HCT116 (cell line): ENCODE data around the gene TCHP. TPM values are rescaled to one million over a fixed set of nuclear protein-coding genes. Genes with fewer than 3 reads are reported as not detected.

Experiments
- ATAC-seq: fragments of 200-7000 bp; cut with Tn5 transposase; 2 replicates; pipeline ENCODE4 v1.9.1; 2020; ENCODE audit warnings: mild to moderate bottlenecking, moderate library complexity
- BruUV-seq: library from RNA; stranded (reverse); fragments of 400-500 nt; replicated peaks from 2 replicates; lab custom pipeline; 2021; lab: Mats Ljungman, UMichigan
- CTCF ChIA-PET: fragments of 300-600 bp; sonication (Branson Sonifier 250); formaldehyde crosslinking; loops from one replicate; lab custom pipeline; 2021; ENCODE audit warnings: antibody characterized with exemption; lab: Charles Lee
- POLR2A ChIA-PET: fragments of 300-600, 350-600 bp; sonication (Branson Sonifier 250); formaldehyde crosslinking; loops from one replicate; lab custom pipeline; 2021; ENCODE audit warnings: antibody characterized with exemption; lab: Charles Lee
- RAD21 ChIA-PET, 2 experiments: fragments of 300-600 bp; sonication (Branson Sonifier 250); formaldehyde crosslinking; loops; one replicate each; lab custom pipeline; 2023; ENCODE audit warnings: low total read pairs in 2 of 2; ENCODE audit not compliant: uncharacterized antibody in 2 of 2, unreplicated experiment in 2 of 2, low non-redundant PET in 1 of 2; lab: Charles Lee
- DNase-seq: peaks from one replicate; pipeline ENCODE4 v3.0.0-alpha.2; 2010; ENCODE audit warnings: low read depth, low spot score
- H2AFZ ChIP-seq: fragments of 200-600 bp; shearing (Covaris generic), sonication (generic); 2 replicates; pipeline ENCODE4 v1.6.1; 2017; ENCODE audit warnings: low read depth, mixed run types, mixed read lengths, antibody characterized with exemption, low read length; ENCODE audit not compliant: poor library complexity, severe bottlenecking
- H3K27ac ChIP-seq: 2 replicates; pipeline ENCODE4 v1.5.1; 2012; ENCODE audit warnings: low read depth, low read length
- H3K27me3 ChIP-seq: fragments of 200-600 bp; sonication (generic); 2 replicates; pipeline ENCODE4 v1.6.1; 2016; ENCODE audit warnings: mixed run types, low read length, mixed read lengths; ENCODE audit not compliant: insufficient read depth
- H3K36me3 ChIP-seq, 2 experiments: fragments of 200-500 bp in 1 of 2; fragments of 200-600 bp in 1 of 2; sonication (Bioruptor generic) in 1 of 2; sonication (generic) in 1 of 2; 2 replicates each; pipeline versions ENCODE4 v1.5.1 to v1.6.1; 2014 to 2016; ENCODE audit warnings: low read length in 2 of 2, inconsistent platforms in 1 of 2, mixed read lengths in 1 of 2, mixed run types in 1 of 2; ENCODE audit not compliant: insufficient read depth in 2 of 2, control insufficient read depth in 1 of 2
- H3K4me1 ChIP-seq, 2 experiments: fragments of 200-600 bp in 1 of 2; sonication (generic) in 1 of 2; 2 replicates each; pipeline versions ENCODE4 v1.5.1 to v1.6.1; 2012 to 2017; ENCODE audit warnings: low read length in 2 of 2, inconsistent platforms in 1 of 2, mild to moderate bottlenecking in 1 of 2, mixed read lengths in 1 of 2, mixed run types in 1 of 2, moderate library complexity in 1 of 2; ENCODE audit not compliant: insufficient read depth in 2 of 2, control insufficient read depth in 1 of 2
- H3K4me2 ChIP-seq: fragments of 200-600 bp; sonication (generic); 2 replicates; pipeline ENCODE4 v1.6.1; 2017; ENCODE audit warnings: mixed run types, low read length, mixed read lengths
- H3K4me3 ChIP-seq, 2 experiments: fragments of 200-600 bp in 1 of 2; sonication (generic) in 1 of 2; replicated peaks in 1 of 2; 2 replicates each; pipeline ENCODE4 v1.5.1; 2011 to 2016; ENCODE audit warnings: low read length in 2 of 2, control low read depth in 1 of 2, low read depth in 1 of 2, mild to moderate bottlenecking in 1 of 2, mixed read lengths in 1 of 2, mixed run types in 1 of 2
- H3K79me2 ChIP-seq: fragments of 200-600 bp; sonication (generic); 2 replicates; pipeline ENCODE4 v1.6.1; 2017; ENCODE audit warnings: mild to moderate bottlenecking, mixed run types, low read length, moderate library complexity, mixed read lengths; ENCODE audit not compliant: insufficient read depth
- H3K9ac ChIP-seq: fragments of 200-600 bp; sonication (generic); 2 replicates; pipeline ENCODE4 v1.6.1; 2016; ENCODE audit warnings: low read length, mixed read lengths
- H3K9me2 ChIP-seq: fragments of 200-600 bp; sonication (generic), shearing (Covaris generic); 2 replicates; pipeline ENCODE4 v1.6.1; 2017; ENCODE audit warnings: mixed run types, mild to moderate bottlenecking, moderate library complexity; ENCODE audit not compliant: insufficient read depth
- H3K9me3 ChIP-seq, 2 experiments: fragments of 200-500 bp in 1 of 2; fragments of 200-600 bp in 1 of 2; sonication (Bioruptor generic) in 1 of 2; sonication (generic) in 1 of 2; 2 replicates each; pipeline ENCODE4 v1.6.1; 2014 to 2017; ENCODE audit warnings: low read length in 2 of 2, mixed read lengths in 2 of 2, inconsistent platforms in 1 of 2, low read depth in 1 of 2, mild to moderate bottlenecking in 1 of 2, mixed run types in 1 of 2, moderate library complexity in 1 of 2; ENCODE audit not compliant: control insufficient read depth in 1 of 2, insufficient read depth in 1 of 2
- H4K20me1 ChIP-seq: fragments of 200-600 bp; sonication (generic), shearing (Covaris generic); 2 replicates; pipeline ENCODE4 v1.6.1; 2017; ENCODE audit warnings: mixed run types, mild to moderate bottlenecking, moderate library complexity; ENCODE audit not compliant: insufficient read depth
- CTCF ChIP-seq, 3 experiments: fragments of 200-600 bp in 1 of 3; sonication (generic) in 1 of 3; IDR thresholded peaks in 2 of 3; conservative IDR thresholded peaks in 1 of 3; 2 replicates each; pipeline ENCODE4 v1.5.1; 2012 to 2017; ENCODE audit warnings: low read depth in 2 of 3, low read length in 2 of 3, antibody characterized with exemption in 1 of 3, borderline replicate concordance in 1 of 3, control low read depth in 1 of 3, mild to moderate bottlenecking in 1 of 3, mixed read lengths in 1 of 3, mixed run types in 1 of 3, moderate library complexity in 1 of 3; ENCODE audit not compliant: insufficient read depth in 1 of 3
- ELF1 ChIP-seq: IDR thresholded peaks from 2 replicates; pipeline ENCODE4 v1.6.1; 2012; ENCODE audit warnings: low read depth, borderline replicate concordance
- EZH2phosphoT487 ChIP-seq: fragments of 200-600 bp; IDR thresholded peaks from 2 replicates; pipeline ENCODE4 v1.6.1; 2018; ENCODE audit warnings: antibody characterized with exemption, borderline replicate concordance
- FOSL1 ChIP-seq: IDR thresholded peaks from 2 replicates; pipeline ENCODE4 v1.6.1; 2012; ENCODE audit warnings: low read depth
- JUND ChIP-seq: IDR thresholded peaks from 2 replicates; pipeline ENCODE4 v1.6.1; 2012
- POLR2AphosphoS5 ChIP-seq: IDR thresholded peaks from 2 replicates; pipeline ENCODE4 v1.6.1; 2011; ENCODE audit warnings: mild to moderate bottlenecking, low read depth, low read length, moderate library complexity
- RAD21 ChIP-seq: IDR thresholded peaks from 2 replicates; pipeline ENCODE4 v1.6.1; 2012; ENCODE audit warnings: low read depth, mild to moderate bottlenecking
- SP1 ChIP-seq: IDR thresholded peaks from 2 replicates; pipeline ENCODE4 v1.6.1; 2012; ENCODE audit warnings: low read depth
- TCF7L2 ChIP-seq: IDR thresholded peaks from 2 replicates; pipeline ENCODE4 v1.7.0; 2011; ENCODE audit warnings: borderline replicate concordance, inconsistent platforms; ENCODE audit not compliant: insufficient read depth, insufficient read length; ENCODE audit errors: extremely low read depth
- ZFX ChIP-seq: fragments of 450-650 bp; IDR thresholded peaks from 2 replicates; pipeline ENCODE4 v1.6.1; 2017
- ZNF274 ChIP-seq: fragments of 200-500 bp; sonication (Bioruptor generic); IDR thresholded peaks from 2 replicates; pipeline ENCODE4 v1.6.1; 2014; ENCODE audit warnings: mild to moderate bottlenecking, low read depth, low read length, inconsistent platforms
- intact Hi-C: fragments of 100-400 bp; cut with micrococcal nuclease; formaldehyde crosslinking; loops from 2 replicates; pipeline ENCODE4 v1.10.0; 2022
- total RNA-seq: library from RNA; stranded (reverse); gene quantifications from one replicate; pipeline ENCODE4 v1.2.1, GENCODE V29; 2021; ENCODE audit not compliant: unreplicated experiment
- TF ChIP-seq, protein P1 (sequence below): IDR thresholded peaks from 2 replicates; pipeline ENCODE4 v1.6.1; 2012
- TF ChIP-seq, protein P2 (sequence below): IDR thresholded peaks from 2 replicates; pipeline ENCODE4 v1.6.1; 2012; ENCODE audit warnings: low read depth

The TCHP gene
- total RNA-seq, 1 experiment from 2014 or later = 17.3 TPM

DNA sequence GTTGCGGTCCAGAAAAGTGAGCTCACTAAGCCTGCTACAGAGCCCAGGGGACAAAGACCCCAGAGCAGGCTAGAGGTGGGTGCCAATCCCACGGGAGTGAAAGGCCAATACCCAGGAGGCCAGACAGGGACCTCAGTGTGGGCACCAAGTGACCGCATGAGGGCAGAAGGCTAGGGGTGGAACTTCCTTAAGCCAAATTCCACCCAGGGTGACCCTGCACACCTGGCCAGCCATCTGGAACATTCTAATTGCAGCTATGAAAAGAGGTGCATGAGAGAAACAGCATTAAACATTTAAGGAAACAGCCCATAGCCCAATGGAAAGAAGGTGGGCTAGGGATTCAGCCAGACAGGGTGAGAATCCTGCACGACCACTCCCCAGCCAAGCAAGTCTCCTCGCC is 39.1 kb upstream of the TCHP start:
- no peaks in the 10 kb centered on the region for H3K27me3 ChIP-seq
- no peaks in the 10 kb centered on the region; the same call in 1 of the 2 replicates for H3K79me2 ChIP-seq
- no peak for ATAC-seq
- 0 out of 4 replicates have a peak, but pooled peaks cover 0 to 5% of the 10 kb centered on the region in 2 experiments for H3K4me1 ChIP-seq
- ChIA-PET RAD21 (no interaction called here), POLR2A (no interaction called here), CTCF (no interaction called here)
- H3K36me3 ChIP-seq = no peaks in the 10 kb centered on the region
- H3K4me3 ChIP-seq = no peak overlapping the region
- intact Hi-C loops = no loop called here
- H3K9ac ChIP-seq = no peak overlapping the region
- no peaks in the 10 kb centered on the region for H3K9me3 ChIP-seq
- no peak overlapping the region for H3K4me2 ChIP-seq
- DNase-seq = no peak
- no TSS peak for BruUV-seq
- no peaks in the 10 kb centered on the region for H4K20me1 ChIP-seq
- TF ChIP-seq, protein P1, sequence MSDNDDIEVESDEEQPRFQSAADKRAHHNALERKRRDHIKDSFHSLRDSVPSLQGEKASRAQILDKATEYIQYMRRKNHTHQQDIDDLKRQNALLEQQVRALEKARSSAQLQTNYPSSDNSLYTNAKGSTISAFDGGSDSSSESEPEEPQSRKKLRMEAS = no peak
- no peak for TF ChIP-seq ZFX
- TF ChIP-seq, protein P2, sequence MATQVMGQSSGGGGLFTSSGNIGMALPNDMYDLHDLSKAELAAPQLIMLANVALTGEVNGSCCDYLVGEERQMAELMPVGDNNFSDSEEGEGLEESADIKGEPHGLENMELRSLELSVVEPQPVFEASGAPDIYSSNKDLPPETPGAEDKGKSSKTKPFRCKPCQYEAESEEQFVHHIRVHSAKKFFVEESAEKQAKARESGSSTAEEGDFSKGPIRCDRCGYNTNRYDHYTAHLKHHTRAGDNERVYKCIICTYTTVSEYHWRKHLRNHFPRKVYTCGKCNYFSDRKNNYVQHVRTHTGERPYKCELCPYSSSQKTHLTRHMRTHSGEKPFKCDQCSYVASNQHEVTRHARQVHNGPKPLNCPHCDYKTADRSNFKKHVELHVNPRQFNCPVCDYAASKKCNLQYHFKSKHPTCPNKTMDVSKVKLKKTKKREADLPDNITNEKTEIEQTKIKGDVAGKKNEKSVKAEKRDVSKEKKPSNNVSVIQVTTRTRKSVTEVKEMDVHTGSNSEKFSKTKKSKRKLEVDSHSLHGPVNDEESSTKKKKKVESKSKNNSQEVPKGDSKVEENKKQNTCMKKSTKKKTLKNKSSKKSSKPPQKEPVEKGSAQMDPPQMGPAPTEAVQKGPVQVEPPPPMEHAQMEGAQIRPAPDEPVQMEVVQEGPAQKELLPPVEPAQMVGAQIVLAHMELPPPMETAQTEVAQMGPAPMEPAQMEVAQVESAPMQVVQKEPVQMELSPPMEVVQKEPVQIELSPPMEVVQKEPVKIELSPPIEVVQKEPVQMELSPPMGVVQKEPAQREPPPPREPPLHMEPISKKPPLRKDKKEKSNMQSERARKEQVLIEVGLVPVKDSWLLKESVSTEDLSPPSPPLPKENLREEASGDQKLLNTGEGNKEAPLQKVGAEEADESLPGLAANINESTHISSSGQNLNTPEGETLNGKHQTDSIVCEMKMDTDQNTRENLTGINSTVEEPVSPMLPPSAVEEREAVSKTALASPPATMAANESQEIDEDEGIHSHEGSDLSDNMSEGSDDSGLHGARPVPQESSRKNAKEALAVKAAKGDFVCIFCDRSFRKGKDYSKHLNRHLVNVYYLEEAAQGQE = no peak
- TF ChIP-seq JUND = no peak
- no peak for TF ChIP-seq RAD21
- TF ChIP-seq FOSL1 = no peak
- TF ChIP-seq CTCF (IDR thresholded peaks at IDR 0.05 in 2 of 3, conservative IDR thresholded peaks at IDR 0.05 in 1 of 3; ENCODE audit: borderline replicate concordance in 1 of 3, insufficient read depth in 1 of 3, low read depth in 2 of 3, low read length in 2 of 3) = no peak
- TF ChIP-seq POLR2AphosphoS5 = no peak
- TF ChIP-seq SP1 = no peak
- no peak for TF ChIP-seq ZNF274
- TF ChIP-seq EZH2phosphoT487 = no peak
- TF ChIP-seq TCF7L2 = no peak
- no peak for TF ChIP-seq ELF1
- H3K27ac ChIP-seq = no peak overlapping the region
- no peak overlapping the region for H2AFZ ChIP-seq
- no peaks in the 10 kb centered on the region for H3K9me2 ChIP-seq
